EL (cell line): ENCODE data around the gene NPLOC4.
A peak's percentile ranks its signal among the peaks of the same experiment; 100 is the strongest.

Experiments
- DNase-seq: peaks from one replicate; pipeline ENCODE4 v3.0.0-alpha.2; 2016

The NPLOC4 gene

DNA sequence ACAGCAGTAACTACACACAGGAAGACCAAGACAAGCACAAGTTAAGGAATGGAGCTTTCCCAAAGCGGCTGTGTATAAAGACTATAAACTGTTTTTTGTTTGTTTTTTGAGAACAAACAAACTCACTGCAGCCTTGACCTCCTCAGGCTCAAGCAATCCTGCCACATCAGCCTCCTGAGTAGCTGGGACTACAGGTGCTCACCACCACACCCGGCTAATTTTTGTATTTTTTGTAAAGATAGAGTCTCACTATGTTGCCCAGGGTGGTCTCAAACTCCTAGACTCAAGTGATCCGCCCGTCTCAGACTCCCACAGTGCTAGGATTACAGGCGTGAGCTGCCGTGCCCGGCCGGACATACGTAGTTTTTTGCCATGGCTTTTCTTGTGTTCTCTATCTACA, 23.5 kb upstream of the NPLOC4 start:
- no peak for DNase-seq

DNA sequence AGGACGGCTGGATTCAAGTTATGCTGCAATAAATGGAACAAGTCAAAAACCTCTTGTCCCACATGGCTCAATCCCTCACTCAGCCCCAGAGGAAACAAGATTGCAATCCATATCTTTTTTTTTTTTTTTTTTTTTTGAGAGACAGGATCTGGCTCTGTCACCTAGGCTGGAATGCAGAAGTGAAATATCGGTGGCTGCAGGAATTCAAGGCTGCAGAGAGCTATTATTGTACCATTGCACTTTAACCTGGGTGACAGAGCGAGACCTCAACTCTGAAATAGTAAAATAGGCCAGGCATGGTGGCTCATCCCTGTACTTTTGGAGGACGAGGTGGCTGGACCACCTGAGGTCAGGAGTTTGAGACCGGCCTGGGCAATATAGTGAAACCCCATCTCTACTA, 22.1 kb upstream of the NPLOC4 start:
- no peak for DNase-seq

DNA sequence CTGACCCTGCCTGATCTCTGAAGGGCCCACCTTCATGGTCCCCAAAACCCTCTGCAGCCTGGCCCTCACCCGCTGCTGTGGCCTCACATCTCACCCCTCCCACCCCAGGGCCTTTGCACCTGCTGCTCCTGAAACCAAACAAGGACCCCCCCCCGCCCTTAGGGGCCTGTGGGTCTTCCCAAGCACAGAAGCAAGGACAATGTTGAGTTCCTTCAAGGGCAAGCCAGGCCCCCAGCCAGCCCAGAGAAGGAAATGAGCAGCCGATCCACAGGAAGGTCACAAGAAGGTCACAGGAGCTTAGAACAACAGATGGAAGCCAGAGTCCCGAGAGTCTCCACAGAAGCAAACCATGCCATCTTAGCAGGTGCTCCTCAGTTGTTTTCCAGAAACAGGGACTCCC, 19.9 kb upstream of the NPLOC4 start:
- no peak for DNase-seq

DNA sequence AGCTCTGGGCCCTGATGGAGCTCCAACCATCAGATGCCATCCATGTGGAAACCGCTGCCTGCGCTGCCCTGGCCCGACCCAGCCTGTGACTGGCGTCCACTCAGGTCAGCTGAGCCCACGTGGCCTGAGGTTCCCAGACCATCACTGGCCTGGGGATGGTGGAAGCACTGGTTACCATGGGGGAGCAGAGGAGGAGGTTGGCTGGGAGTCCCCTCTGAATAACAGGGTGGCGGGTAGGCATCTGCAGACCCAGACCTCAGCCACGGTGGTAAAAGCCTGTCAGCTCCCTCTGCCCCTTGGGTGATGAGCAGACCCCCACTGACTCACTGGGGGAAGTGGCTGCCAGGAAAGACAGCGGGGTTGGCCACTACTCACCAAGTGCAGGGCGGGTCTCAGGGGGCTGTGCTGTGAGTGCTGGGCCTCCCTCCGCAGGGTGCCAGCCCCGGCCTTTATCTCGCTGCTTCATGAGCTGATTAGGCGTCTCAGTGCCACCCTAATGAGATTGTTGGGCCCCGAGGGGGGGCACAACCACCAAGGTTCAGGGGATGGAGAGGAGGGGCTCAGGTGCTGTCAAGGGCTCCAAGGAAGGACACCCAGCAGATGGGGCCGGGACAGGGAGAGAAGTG, 19.3 kb upstream of the NPLOC4 start, which contains the start of gene PDE6G:
Gene PDE6G (minus strand): TSS at position 425 of the 626 bp plus-strand sequence. CDS start 3,237 bp downstream, outside the sequence.
- DNase-seq: no peak

DNA sequence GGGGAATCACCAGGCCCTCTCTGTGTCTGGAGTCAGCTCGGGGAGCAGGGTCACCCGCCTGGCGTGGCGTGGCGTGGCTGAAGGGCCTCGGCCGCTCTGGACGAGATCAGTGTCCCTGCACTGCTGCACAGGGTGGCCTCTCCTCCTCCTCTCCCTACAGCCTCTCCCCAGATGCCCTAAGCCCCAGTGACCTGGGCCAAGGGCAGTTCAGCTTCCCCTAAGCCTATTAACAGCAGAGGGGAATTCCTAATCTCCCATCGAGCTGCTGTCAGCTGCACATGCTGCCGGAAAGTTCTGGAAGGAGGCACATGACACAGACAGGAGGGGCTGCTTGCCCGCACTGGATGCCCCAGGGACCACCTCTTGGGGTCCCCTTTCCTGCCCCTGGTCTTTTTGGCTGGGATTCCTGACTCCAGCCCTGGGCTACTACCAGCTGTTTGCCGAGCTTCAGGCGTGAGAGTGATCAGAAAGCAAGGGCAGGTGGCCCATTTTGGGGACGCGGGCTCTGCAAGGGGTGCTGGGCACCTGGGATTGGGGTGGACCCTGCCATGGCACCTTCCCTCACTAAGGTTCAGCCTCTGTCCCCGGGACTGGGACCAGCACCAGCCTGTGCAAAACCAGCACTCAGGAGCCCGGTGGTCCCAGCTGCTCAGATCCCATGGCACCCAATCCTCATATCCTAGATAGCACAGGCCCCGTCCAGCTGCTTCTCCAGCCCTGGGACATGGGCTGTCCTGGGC, 18.6 kb upstream of the NPLOC4 start:
- DNase-seq: no peak

DNA sequence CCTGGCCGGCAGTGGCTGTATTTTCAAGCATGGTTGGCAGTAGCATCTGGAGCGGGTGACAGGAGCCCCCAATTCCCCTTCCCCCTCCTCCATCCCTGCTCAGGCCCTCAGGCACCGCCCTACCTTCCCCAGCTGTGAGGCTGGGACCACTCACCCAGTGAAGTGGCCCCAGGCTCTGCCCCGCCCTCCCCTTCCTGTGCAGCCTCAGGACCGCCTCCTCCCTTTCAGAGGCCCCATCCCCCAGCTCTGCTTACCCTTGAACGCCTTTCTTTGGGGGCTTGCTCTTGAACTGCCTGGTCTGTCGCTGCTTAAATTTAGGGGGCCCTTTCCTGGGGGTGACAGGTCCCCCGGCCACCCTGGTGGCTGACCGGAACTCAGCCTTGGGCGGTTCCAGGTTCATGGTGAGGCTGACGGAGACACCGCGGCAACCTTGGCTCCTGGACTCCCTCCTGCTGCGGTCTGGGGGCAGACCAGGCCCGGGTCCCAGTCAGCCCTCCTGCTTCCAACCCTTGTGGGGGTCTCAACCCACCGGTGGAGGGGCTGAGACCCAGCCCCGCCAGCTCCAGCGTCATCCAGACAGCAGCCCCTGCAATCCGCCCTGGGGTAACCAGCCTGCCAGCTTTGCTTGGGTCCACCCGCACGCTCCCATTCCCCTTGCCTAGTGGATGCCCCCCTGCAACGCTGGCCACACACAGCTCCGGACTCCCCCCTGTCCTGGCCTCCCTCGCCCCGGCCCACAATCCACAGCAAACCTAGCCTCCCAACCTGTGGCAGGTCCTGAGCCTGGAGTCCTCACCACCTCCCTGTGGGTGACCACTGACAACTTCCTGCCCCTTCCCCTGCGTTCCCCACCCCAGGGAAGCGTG, 16.2 kb upstream of the NPLOC4 start:
- no peak for DNase-seq

DNA sequence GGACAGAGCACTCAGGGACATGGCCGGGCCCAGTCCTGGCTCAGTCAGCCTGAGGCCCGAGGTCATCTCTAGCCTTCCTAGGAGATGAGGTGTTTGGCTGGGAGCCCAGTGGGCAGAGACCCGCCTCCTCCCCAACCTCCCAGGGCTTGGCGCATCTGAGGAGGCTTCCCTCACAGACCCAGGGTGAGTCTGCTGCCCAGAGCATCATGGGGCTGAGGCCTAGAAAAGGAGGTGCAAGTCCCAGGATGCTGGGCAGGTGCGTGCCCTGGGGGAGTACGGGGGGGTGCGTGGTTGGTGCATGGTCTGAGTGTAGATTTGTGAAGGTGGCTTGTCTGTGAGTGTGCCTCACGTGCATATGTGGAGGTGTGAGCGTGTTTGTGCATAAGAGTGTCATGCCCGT, 14.8 kb upstream of the NPLOC4 start:
- peak; percentile 96 for DNase-seq

DNA sequence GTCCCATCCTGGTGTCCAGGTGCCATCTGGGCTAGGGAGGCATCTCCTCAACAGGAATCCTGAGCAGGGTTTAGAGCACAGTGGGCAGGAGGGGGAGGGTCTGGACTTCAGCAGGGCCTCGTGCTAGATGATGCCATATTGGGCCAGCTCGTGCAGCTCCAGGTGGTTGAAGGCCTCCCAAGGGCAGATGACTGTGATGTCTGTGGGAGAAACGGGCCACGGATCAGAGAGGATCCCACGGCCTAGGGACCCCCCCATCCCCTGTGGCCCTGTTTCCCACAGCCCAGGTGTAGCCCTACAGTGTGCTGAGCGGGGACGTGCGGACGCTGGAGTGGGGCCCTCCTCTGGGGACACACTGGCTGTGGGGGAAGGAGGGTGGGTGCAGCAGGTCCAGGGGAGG, 14.0 kb upstream of the NPLOC4 start:
- DNase-seq: no peak

DNA sequence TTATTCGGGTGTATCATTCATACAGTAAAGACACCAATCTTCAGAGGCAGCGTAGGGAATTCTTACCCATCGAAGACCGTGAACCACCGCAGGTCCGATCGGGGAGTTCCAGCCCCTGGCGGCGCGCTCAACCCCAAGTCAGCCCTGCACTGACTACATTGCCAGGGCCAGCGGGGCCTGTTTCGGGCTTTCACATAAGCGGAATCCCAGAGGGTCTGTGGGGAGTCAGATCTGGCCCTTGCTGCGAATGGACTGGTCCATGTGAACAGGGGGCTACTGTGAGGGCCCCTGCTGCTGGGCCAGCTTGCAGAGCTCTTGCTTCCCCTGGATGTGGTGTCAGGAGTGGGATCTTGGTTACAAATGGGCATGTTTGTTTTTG, 11.8 kb upstream of the NPLOC4 start:
- DNase-seq: no peak

DNA sequence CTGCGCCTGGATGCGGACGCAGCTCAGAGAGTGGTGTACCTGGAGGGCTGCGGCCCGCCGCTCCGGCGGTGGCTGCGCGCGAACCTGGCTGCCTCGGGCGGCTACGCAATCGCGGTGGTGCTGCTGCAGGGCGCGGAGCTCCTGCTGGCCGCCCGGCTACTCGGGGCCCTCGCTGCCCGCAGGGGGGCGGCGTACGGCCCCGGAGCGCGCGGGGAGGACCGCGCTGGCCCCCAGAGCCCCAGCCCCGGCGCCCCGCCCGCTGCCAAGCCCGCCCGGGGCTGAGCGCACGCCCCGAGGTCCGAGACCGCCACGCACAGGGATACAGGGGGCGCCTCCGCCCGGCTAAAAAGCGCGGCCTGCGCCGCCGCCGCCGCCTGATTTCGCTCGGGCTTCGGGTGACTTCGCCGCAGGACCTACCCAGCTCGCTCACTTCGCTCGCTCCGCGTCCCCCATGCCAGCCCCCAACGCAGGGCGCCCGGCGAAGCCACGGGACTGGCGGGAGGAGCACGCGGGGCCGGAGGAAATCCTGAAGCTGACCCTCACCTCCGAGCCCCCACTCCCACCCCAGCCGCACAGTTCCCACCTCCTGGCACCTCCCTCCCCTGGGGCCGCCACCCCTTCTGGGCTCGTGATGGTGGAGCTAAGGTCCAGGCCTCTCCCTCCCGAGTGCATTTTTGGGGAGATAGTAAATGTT, 11.2 kb upstream of the NPLOC4 start:
- no peak for DNase-seq

DNA sequence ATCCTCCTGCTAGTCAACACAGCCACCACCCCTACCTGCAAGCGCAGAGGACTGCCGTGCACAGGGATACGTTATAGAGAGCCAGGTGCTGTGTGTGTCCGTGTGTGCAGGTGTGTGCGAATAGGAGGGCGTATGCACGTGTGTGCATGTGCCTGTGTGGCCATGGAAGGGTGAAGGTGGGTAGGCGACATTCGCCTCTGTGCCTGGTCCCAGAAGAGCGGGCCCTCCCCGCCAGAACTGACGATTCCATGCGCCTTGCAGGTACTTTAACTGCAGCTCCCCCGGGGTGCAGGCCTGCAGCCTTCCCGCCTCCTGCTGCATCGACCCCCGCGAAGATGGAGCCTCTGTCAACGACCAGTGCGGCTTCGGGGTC, 10.7 kb upstream of the NPLOC4 start:
- DNase-seq: no peak

DNA sequence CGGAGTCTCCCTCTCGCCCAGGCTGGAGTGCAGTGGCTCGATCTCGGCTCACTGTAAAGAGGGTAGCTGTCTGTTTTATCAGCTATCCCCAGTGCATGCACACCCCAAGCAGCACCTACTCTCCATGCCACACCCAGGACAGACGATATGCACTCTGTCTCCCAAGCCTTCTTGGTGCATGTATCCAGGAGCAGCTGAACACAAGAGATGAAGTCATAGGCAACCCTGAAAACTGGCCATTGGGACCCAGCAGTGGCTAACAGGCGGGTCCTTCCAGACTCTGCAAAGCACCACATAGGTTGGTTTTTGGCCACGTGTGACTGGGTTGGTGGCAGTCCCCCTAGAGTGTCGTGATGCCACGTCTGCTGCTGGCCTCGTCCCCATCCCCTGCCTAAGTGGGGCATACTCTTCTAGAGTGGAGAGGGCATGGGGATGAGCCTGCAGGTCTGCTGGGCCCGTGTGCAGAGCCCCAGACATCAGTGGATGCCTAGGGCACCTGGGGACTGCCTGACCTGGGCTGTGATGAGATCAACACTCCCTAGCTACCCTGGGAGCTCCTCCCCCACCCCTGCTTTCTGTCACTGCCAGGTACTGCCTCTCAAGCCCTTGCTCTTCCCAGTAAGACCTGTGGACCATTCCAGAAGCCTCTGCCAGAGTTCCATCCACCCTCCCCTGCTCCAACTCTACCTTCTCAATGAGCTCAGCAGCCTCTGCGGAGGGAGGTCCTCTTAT, 10.1 kb upstream of the NPLOC4 start:
- no peak for DNase-seq

DNA sequence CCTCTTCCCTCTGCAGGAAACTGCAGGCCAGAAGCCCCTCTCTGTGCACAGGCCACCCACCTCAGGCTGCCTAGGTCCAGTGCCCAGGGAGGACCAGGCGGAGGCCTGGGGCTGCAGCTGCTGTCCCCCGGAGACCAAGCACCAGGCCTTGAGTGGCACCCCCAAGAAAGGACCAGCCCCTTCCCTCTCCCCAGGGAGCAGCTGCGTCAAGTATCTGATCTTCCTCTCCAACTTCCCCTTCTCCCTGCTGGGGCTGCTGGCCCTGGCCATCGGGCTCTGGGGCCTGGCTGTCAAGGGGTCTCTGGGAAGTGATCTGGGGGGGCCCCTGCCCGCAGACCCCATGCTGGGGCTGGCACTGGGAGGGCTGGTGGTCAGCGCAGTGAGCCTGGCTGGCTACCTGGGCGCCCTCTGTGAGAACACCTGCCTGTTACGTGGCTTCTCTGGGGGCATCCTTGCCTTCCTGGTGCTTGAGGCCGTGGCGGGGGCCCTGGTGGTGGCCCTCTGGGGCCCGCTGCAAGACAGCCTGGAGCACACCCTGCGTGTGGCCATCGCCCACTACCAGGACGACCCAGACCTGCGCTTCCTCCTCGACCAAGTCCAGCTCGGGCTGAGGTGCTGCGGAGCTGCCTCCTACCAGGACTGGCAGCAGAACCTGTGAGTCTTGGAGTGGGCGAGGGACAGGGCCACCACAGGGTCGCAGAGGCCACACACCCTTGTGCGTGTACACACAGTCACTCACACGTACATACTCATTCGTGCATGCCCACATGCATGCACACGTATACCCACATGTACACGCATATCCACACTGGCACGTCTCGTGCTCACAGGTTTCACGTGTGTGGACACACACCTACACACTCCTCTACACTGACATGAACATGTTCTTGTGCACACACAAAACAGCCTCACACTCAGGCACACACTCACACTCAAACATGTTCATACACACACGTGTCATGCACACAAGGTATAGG, 8.4 kb upstream of the NPLOC4 start:
- no peak for DNase-seq

DNA sequence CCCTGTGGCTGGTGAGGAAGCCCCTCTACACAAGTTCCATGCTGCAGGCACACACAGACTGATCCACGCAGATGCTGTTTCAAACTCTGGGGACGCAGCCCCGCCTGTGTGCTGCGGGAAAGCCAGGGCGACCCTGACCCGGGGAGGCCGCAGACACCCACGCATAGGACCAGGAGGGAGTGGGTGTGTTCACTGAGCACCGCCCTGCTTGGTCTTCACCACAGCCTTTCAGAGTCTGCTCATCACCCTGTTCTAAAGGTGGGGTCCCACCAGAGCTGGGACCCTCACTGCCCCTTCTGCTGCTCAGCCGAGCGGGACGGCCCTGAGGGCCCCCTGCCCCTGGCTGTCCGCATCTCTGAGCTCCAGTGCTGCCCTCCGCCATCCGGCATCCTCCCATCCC, 7.6 kb upstream of the NPLOC4 start:
- no peak for DNase-seq

DNA sequence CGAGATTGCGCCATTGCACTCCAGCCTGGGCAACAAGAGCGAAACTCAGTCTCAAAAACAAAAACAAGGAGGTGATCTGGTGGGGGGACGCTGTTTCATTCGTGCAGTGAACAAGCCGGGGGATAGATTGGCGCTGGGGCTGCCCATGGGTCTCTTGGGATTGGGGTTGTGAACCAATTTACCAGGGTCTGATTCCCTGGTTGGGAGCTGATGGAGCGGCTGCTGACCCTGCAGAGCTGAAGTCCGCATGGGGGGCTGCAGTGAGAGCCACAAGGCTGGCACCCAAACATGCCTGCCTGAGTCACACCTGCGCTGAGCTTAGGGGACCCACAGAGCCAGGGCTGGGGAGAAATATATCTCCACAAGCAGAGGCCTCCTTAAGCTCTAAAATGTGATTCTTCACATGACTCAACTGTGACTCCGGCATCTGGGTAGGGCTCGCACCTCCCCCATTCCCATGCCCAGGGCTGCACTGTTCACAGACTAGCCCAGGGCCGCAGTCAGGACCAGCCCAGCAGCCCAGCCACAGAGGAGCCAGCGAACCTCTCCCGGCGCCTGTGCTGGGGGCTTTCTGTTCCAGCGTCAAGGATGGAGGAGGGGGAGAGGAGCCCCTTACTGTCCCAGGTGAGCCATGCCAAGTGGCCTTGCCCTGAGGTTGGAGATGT, 5.0 kb upstream of the NPLOC4 start:
- peak; percentile 83 for DNase-seq

DNA sequence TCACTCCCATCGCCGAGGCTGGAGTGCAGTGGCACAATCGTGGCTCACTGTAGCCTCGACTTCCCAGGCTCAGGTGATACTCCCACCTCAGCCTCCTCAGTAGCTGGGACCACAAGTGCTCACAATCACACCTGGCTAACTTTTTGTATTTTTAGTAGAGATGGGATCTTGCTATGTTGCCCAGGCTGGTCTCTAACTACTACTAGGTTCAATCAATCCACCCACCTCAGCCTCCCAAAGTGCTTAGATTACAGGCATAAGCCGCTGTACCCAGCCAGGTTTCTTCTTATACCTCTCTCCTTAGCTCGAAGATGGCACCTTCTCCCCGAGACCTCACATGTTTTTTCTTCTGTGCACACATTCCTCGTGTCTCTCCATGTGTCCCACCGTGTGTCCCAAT, 3.1 kb upstream of the NPLOC4 start:
- DNase-seq: no peak

DNA sequence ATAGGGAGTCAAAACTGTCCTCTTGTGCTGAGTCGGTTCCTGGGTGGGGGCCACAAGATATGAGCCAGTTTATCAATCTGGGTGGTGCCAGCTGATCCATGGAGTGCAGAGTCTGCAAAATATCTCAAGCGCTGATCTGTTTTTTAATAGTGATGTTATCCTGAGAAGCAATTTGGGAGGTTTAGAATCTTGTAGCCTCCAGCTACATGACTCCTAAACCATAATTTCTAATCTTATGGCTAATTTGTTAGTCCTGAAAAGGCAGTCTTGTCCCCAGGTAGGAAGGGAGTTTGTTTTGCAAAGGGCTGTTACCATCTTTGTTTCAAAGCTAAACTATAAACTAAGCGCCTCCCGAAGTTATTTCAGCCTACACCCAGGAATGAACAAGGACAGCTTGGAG, 1.8 kb upstream of the NPLOC4 start:
- DNase-seq: no peak

DNA sequence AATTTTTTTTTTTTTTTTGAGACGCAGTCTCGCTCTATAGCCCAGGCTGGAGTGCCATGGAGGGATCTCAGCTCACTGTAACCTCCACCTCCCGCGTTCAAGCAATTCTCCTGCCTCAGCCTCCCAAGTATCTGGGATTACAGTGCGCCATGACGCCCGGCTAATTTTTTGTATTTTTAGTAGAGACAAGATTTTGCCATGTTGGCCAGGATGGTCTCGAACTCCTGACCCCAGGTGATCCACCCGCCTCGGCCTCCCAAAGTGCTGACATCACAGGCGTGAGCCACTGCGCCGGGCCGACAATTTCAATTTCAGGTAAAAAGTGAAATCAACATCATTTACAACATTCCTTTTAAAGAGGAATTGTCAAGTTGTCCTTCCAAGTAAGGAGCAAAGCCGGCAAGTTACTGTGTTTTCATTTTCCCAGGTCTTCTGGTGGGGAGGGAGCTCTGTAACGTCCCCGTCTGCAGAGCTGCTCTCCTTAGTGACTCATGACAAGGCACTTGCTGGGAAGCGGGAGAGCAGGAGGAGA, 873 bp downstream of the NPLOC4 start:
- DNase-seq: no peak

DNA sequence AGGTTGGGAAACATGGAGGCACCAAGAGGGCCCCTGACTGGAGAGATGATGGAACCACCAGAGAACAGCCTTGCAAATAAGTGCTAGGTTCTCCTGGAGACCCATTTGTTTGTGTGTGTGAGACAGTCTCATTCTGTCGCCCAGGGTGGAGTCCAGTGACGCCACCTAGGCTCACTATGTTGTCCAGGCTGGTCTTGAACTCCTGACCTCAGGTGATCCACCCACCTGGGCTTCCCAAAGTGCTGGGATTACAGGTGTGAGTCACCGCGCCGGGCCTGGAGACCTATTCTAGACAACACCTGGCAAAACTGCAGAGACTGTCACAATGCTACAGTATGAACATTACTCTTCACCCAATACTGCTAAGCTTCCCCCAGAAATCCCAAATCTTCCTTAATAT, 1.5 kb downstream of the NPLOC4 start:
- no peak for DNase-seq

DNA sequence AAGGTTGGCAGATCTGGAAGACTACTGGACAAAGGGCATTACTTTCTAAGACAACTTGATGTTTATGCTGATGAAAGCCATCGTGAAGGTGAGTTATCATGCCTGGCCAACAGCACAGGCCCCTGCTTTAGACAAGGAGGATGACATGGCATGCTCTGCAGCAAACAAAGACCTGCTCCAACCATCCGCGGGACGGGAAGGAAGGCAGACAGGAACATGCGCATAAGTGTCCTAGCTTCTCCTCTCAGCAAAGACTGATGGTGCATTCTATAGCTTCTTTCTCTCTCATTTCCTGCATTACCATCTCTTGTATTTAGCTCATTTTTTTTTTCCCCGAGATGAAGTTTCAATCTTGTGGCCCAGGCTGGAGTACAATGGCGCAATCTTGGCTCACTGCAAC, 5.4 kb downstream of the NPLOC4 start:
- DNase-seq: no peak

DNA sequence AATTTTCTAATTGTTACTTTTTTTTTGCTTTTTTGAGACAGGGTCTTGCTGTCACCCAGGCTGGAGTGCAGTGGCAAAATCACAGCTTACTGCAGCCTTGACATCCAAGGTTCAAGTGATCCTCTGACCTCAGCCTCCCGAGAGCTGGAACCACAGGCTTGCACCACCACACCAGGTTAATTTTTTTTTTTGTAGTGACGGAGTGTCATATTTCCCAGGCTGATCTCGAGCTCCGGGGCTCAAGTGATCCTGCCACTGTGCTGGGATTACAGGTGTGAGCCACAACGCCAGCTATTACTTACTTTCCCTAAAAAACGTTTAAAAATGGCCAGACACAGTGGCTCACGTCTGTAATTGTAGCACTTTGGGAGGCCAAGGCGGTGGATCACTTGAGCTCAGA, 6.6 kb downstream of the NPLOC4 start:
- no peak for DNase-seq
